Activated gamma-delta T cell treated with Interleukin-2 at 50 U/mL for 16 hours (primary cell): ENCODE results near the gene BACE1-AS.
"Not testable (repeated sequence)": the region's sequence is repeated elsewhere in the genome, so short reads cannot be mapped to it uniquely, and the experiment has no call there.

Source experiments
- DNase-seq: peaks from one replicate; pipeline ENCODE4 v3.0.0-alpha.2; 2020

BACE1-AS gene

DNA sequence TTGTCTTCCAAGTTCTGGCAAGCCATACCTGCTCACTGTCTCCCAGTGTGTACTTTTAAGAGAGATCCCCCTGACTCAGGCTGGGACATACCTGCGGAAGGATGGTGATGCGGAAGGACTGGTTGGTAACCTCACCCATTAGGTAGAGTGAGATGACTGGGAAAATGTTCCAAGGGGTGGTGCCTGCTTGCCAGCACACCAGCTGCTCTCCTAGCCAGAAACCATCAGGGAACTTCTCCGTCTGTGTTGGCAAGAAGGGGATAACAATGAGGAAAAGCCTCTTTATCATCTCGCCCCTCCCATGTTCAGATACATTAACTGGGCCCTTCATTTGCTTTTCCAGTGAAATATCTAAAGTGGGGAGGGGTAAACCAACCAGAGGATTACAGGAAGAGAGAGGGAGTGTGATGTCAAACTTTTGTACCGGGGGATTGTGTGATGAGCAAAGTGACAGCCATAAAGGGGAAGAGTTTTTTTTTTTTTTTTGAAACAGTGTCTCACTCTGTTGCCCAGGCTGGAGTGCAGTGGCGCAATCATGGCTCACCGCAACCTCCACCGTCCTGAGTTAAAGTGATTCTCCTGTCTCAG, at the start of gene BACE1-AS:
Gene BACE1-AS, plus strand, starts transcription at position 538 of the 588 bp plus-strand sequence.
- no peak for DNase-seq

DNA sequence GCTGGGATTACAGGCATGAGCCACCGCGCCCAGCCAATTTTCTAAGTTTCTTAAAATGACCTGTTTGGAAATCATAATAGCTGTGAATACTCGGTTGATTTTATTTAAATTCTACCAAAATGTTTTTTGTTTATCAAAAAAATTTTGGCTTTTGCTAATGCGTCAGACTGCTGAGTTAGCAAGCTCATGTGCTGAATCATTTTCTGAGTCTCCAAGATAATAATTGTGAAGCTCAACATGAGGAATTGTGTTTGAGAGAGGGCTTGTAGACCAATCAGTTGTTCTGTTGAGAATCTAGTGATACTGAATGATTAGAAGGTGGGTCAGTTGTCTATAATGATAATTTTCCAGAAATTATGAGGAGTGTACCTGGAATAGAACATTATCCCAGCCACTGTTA, 42.8 kb upstream of the BACE1-AS start:
- DNase-seq, result no peak

DNA sequence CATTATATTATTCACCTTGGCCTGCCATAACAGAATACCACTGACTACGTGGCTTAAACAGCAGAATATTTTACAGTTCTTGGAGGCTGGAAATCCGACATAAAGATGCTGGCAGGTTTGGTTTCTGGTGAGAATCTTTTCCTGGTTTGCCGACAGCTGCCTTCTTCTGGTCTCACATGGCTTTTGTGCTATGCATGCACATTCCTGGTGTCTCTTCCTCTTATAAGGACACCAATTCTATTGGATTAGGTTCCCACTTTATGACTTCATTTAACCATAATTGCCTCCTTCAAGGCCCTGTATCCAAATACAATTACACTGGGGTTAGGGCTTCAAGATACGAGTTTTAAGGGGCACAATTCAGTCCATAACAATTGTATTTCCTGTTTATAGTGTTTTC, 41.6 kb upstream of the BACE1-AS start:
- DNase-seq, result no peak

DNA sequence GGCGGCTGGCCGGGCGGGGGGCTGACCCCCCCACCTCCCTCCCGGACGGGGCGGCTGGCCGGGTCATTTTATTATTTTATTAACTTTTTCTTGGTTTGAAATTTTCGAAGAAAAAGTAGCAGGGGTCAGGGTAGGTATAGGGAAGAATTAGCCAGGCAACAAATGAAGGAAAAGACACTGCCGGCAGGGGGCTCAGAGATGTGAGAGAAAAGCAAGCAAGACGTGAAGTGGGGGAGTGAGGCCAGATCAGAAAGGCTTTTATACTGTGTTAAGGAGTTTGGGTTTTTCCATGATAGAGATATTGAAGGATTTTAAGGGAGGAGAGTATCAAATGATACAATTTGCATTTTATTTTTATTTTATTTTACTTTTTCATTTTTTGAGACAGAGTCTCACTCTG, 39.6 kb upstream of the BACE1-AS start:
- no peak for DNase-seq

DNA sequence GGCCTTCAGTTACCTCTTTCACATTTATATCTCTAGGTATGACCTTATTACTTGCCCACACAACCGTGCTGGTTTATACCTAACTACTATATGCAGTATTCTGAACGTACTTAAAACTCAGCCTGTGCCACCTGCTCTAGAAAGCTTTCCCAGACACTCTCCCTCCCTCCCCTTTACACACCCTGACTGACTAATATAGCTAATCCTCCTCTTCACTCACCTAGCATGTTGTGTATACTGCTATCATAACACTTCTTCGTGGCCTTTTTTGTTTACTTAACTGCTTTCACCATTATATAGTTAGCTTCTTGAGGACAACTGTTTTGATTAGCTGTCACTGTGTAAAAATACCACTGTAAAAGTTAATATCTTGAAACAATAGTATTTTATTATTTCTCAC, 35.2 kb upstream of the BACE1-AS start:
- no peak for DNase-seq

DNA sequence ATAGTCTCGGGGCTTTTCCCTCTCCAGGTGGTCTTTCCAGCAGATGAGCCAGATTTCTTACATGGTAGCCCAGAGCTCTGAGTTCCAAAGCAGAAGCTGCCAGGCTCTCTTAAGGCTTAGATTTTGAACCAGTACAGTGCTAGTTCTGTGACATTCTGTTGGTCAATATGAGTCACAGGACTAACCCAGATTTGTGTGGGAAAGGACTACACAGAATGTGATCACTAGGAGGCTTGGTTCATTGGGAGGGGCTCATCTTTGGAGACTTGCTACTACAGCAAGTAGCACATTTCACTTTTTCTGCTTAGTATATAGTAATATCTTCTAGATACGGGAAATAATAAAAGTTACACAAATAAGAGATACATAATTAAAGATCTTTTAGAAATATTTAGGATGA, 34.6 kb upstream of the BACE1-AS start:
- DNase-seq, result no peak

DNA sequence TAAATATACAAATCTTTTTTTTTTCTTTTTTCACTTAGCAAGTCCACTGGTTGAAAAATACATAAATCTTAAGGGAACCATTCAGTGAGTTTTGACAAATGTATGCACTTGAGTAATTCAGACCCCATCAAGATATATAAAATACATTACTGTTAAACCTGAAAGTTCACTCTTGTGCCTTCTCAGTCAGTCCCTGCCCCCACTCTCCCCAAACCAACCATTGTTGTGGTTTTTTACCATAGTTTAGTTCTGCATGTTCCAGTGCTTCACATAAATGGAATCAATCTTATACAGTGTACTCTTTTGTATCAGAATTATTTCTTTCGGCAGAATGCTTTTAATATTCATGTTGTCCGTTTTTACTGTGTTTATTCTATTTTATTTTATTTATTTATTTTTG, 32.6 kb upstream of the BACE1-AS start:
- DNase-seq, result no peak

DNA sequence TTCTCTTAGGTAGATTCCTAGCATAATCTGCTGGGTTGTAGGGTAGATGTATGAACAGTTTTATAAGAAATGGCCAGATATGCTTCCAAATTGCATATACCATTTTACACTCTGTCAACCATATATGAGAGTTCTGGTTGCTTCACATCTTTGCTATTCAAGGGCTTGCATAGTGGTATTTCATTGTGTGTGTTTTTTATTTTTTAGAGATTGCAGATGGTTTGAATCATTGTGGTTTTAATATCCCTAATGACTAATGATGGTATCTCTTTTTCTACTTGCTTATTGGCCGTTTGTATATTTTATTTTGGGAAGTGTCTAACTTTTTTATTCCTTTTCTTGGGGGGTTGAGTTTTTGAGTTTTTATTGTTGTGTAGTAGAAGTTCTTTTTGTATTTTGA, 31.7 kb upstream of the BACE1-AS start:
- no peak for DNase-seq

DNA sequence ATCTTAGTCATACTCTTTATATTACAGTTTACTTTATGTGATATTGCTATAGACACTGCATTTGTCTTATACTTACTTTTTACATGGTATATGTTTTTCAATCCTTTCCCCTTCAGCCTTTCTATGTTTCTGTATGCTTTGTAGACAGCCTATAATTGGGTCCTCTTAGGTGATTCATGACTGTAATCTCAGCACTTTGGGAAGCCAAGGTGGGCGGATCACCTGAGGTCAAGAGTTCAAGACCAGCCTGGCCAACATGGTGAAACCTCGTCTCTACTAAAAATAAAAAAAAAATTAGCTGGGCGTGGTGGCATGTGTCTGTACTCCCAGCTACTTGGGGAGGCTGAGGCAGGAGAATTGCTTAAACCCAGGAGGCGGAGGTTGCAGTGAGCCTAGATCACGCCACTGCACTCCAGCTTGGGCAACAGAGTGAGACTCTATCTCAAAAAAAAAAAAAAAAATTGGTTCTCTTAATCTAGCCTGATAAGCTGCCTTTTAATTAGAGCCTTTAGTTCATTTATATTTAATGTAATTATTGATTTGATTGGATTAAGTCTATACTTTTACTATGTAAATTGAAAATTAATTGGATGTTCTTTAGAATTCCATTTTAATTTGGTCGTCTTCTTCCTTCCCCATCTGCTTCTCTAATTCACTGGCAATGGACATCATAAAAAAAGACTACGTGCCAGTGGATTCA, 26.4 kb upstream of the BACE1-AS start:
- DNase-seq, result not testable (repeated sequence)

DNA sequence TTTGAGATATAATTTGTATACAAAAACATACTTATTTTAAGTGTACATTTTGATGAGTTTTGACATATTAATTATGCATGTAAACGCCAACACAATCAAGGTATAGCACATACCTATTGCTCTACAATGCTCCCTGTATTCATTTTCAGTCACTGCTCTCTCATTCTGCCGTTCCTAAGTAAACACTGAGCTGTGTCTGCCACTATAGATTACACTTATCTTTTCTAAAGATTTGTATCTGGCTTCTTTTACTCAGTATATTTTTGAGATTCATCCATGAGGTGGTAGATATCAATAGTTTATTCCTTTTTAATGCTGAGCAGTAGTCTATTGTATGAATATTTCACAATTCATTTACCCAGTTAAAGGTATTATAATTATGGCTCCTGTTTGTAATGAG, 25.4 kb upstream of the BACE1-AS start:
- DNase-seq, result no peak

DNA sequence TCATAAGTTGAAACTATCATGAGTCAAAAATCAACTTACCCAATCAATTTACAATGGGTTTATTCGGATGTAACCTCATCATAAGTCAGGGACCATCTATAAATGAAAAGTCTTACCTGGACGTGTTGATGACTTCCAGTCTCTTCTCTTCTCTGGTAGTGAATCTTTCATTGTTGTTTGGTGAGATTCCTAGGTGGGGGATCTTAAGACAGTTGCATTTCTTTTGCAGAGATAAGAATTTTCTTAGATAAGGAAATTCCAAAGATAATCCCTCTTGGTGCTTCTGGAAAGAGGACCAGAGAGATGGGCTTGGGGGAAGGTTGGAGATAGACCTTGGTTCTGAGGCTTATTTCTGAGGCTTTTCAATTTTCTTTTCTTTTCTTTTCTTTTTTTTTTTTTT, 21.3 kb upstream of the BACE1-AS start:
- no peak for DNase-seq

DNA sequence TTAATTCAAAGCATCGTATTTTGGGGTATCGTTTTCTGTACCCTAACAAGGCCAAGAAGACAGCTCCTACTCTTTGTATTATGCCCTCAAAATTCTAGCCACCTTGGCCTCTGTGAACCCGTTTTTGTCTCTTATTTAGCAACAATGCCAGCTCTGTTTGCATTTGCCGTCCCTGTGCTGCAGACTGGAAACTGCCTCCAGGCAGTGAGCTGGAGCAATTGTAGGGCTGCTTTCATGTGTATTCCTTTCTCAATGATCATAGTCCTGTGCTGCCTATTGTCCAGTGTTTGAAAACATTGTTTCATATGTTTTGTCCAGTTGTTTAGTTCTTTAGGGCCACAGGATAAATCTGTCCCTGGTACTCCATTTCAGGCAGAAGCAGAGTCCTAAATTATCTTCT, 19.9 kb upstream of the BACE1-AS start:
- DNase-seq, result no peak

DNA sequence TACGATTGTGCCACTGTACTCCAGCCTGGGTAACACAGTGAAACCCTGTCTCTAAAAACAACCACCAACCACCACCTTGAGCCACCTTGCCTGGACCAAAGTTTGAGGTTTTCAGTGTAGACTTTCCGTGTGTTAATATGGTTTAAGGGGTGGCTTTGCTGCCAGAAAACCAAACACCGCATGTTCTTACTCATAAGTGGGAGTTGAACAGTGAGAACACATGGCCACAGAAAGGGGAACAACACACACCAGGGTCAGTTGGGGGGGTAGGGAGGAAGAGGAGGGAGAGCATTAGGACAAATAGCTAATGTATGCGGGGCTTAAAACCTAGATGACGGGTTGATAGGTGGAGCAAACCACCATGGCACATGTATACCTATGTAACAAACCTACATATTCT, 19.0 kb upstream of the BACE1-AS start:
- DNase-seq, result not testable (repeated sequence)

DNA sequence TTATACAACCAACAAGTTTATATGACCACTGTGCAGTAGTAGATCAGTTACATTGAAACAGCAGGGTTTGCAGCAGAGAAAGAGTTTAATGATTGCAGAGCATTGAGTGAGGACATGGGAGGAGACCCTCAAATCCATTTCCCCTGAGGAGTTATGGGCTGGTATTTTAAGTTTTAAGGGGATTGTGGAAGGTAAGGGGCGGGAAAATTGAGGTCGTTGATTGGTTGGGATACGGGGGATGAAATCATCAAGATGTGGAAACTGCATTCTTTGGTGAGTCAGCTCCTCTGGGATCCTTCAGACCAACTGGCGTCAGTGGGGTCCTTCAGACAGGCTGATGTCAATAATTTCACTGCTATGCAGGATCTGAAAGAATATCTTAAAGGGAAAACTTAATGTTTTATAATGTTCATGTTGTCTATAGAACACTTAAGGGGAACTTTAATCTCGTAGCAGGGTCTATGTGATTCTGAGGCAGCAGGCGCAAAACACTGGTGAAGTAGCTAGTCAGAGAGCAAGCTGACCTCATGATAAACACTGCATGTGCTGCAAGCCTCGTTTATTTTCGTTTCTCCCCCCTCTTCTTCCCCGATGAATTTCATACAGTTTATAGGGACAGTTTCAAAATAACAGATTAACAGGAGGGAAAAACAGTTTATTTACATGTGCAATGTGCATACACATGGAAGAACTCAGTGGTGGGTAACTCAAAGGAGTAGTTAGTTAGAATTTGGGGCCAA, 17.4 kb upstream of the BACE1-AS start:
- DNase-seq, result no peak

DNA sequence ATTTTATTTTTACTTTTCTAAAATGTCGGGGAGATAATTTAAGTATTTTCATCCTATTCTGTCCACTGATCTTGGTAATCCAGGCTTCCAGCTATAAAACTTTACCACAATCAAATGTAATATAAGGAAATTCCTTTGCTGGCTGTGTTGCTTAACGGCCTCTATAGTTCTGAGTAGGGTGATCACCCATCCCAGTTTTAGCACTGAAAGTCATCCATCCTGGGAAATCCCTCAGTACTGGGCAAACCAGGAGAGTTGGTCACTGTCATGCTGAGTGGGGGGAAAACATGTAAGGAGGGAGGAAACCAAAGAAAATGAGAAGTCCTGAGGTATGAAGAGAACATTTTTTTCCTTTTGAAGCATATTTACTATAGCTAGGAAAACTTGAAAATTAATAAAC, 12.8 kb upstream of the BACE1-AS start:
- DNase-seq, result no peak

DNA sequence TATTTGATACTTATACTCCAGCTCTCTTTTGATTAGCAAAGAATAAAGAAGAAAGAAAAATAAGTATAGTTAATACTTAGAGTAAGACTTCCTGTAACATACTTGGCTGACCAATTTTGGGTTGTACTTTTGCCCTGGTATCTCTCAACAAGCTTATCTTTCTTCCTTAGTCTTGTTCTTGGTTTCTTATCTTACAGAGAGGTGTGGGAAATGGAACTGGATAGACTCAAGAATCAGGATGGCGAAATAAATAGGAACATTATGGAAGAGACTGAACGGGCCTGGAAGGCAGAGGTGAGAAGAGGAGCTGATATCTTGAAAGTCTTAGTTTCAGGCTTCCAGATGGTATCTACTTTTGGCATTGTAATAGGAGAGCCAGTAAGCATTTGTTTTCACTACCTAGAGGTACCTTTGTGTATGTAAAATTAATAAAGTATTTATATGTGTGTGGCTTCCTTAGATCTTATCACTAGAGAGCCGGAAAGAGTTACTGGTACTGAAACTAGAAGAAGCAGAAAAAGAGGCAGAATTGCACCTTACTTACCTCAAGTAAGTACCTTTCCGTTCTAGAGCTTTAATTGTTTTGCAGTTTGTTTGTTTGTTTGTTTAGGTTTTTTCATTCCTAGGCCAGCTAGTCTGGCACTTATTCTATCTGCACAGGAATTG, 11.3 kb upstream of the BACE1-AS start:
- no peak for DNase-seq

DNA sequence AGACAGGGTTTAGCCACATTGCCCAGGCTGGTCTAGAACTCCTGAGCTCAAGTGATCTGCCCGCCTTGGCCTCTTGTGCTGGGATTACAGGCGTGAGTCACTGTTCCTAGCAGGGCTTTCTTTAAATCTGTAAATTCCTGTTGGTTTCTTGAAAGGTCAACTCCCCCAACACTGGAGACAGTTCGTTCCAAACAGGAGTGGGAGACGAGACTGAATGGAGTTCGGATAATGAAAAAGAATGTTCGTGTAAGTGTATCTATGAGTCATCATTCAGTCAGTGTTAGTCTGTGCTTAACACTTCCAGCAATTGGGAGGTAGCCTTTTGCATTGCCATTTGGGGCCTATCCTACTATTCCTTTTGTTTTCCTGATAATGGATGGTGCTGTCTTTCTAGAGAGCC, 10.0 kb upstream of the BACE1-AS start:
- DNase-seq, result no peak

DNA sequence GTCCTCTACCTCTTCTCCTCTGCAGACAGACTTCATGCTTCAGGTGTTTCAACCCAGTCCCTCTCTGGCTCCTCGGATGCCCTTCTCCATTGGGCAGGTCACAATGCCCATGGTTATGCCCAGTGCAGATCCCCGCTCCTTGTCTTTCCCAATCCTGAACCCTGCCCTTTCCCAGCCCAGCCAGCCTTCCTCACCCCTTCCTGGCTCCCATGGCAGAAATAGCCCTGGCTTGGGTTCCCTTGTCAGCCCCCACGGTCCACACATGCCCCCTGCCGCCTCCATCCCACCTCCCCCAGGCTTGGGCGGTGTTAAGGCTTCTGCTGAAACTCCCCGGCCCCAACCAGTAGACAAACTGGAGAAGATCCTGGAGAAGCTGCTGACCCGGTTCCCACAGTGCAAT, 9.3 kb upstream of the BACE1-AS start:
- DNase-seq, result no peak

DNA sequence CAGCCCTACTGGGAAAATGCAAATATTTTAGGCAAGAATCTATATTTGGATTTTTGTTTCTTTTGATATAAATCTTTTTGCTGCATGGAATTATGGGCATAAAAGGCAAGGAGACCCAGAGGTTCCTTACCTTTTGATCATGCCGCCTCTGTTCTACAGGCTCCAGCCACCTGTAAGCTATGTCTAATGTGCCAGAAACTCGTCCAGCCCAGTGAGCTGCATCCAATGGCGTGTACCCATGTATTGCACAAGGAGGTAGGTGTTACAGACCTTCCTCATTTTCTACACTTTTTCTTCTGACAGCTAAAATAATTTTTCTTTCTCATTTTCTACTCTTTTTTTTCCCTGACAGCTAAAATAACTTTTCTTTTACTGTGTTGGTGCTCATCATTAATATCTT, 8.2 kb upstream of the BACE1-AS start:
- DNase-seq, result no peak

DNA sequence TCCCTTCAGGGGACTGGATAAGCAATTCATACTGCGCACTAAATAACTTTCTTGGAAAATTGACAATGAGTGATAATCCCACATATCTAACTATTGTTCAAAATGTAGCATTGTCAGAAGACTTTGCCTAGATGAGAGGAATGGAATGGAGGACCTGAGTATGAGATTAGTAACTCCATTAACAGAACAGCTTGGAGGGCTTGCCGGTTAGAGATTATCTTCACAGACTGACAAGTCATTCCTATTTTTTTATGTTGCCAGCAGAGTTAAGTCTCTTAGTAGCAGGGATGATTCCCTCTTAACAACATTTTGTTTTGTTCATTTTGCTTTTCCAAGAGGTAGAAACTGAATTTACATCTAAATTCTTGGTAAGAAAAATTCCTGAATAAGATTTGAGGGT, 7.1 kb upstream of the BACE1-AS start:
- no peak for DNase-seq

DNA sequence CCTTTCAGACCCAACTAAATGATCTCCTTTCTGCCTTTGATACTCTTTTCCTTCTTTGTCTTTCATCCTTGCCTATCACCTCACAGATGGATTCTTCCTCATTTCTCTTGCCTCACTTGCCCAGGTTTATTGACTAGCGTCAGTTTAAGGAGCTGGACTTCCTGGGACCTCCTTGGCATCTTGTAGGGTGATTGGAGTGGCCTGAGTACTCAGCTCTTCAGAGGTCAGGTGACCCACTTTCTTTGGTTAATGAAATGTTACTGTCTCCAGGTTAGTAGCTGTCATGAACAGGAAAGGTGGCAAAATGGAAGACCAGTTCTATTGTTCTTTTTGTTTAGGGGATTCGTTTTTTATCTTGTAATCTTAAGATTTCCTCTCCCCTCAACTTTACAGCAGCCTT, 4.6 kb upstream of the BACE1-AS start:
- DNase-seq, result no peak

DNA sequence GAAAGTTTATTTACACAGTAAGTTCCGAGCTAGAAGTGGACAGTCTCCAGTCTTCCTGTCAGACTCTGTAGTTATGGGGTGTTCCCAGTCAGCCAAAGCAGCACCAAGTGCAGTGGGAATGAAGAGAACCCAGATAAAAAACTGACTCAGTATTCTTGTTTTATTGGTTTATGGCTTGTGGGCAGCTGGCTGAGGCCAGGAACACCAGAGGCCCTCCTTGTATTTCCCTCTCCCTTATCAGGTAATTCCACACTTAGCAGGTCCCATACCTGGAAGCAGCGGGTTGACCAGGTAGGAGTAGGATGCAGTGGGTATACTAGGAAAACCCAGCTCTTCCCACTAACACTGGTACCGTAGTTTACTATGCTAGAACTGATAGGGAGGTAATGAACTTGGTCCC, 3.5 kb upstream of the BACE1-AS start:
- DNase-seq, result no peak

DNA sequence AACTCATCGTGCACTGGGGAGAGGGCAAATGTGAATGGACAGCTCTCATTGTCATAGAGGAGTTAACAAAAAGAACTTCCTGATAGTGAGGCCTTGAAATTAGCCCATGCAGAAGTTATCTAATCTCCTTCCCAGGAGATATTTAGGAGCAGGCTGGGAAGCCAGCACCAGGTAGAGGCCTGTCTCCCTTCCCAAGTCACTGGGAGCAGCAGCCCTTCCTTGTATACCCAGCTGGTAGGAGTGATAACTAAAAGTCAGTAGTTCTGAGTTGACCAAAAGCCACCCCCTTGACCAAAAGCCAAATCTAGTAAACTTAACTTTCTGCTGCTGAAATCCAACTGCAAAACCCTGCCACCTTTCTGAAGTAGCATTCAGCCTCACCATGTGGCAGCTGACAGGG, 1.4 kb upstream of the BACE1-AS start:
- DNase-seq, result no peak

DNA sequence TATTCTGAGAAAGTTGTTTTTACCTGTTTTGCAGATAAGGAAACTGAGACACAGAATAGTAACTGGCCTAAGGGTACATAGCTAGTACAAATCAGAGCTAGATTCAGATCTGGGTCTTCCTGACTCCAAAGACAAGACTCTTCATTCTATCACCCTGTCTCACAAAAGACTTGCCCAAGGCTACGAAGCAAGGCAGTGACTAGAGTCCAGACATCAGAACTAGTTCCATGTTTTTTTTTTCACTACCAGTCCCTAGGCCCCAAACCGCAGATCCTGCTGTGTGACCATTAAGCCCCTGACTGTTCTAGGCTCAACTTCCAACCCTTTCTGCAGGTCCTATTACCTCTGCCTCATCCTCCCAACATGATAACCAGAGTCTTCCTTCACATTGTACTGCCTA, 1.5 kb downstream of the BACE1-AS start:
- DNase-seq, result no peak
